ENCODE data around the gene SPOCD1.

SPOCD1 gene

DNA sequence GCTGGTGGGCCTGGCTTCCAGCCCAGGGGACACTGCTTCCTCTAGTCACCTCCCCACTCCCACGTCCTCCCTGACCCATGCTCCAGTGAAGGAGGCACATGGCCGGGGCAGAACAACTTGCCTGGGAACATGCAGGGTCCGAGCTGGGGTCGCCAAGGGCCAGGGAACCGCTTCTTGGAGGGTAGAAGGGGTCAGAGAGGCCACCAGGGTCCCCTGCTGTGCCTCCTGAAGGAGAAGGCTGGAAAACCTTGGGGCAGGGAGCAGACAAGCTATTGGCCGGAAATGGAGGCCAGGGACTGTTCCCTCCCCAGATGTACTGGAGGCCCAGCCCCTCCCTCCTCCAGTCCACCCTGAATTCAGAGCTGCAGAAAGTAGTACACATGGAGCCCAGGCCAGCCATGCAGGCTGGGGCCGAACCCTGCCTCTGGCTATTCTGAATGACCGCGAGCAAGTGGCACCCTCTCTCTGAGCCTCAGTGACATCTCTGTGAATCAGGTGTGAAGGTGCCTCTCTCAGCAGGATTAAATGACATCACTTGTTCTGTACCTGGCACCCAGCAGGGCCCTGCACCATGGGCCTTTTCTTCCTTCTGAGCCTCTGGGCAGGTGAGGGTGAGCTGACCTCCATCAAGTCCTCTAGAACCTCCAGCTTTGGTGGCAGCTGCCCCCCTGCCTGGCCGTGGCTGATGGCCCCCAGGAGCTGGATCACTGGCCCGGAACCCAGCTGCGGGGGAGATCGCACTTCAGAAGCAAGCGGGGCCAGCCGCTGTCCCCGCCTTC is 15.7 kb downstream of the SPOCD1 start:
- no peak for DNase-seq

DNA sequence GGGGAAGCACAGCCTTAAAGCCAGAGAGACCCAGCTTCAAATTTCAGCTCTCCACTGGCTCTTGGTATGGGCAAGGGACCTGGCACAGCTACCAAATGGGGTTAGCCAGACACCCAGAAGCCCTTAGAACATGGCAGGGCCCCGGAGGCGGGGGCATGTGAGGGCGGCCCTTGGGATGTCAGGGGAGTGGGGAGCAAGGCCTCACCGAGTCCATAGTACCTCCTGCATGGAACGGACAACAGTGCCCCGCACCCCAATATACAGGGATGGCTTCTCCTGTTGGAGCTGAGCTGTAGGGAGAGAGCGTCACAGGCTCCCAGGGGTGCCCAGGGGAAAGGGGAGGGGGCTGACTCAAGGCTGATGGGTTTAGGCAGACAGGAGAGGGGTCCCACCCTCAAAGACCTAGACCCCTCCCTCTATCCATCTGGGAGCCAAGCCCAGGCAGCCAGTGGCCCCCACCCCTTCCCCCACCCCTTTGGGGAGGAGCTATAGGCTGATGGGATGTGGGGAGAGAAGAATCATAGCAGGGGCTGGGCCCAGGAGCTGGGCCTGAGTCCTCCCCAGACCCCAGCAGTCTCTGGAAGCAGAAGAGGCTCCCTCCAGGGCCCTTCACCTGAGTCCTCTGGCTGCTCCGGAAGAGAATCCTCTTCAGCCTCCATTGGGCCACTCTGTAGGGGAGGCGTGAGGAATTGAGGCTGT is 16.5 kb downstream of the SPOCD1 start:
- no peak for DNase-seq

DNA sequence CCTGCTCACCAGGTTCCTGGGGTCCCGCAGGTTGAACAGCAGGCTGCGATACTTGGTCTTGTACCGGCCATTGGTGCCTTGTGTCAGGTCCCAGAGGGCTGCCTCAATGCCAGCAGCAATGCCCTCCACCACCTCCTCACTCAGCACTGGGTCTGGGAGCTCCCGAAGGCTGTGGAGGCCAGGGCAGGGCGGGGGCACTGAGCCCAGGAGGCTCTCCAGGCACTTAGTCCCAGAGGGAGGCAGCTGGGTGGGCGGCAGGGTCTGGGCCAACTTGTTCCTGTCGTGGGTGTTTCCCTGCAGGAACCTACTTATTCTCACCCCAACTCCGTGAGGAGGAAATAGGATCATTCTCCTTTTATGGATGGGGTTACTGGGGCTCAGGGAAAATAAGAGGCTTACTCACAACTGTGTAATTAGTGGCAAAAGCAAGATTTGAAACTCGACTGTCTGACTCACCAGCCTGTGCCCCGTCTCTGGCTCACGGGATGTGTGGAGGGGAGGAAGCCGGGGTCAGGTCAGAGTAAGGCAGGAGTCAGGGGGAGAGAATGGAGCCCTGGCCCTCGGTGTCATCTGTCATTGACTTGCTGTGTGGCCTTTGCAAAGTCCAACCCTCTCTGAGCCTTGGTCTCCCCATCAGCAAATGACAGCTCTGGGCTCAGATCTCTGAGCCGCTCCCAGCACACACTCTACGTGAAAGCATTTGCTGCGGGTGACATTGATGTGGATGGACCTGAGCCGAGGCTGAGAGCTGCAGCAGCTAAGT is 17.2 kb downstream of the SPOCD1 start:
- DNase-seq, result no peak

DNA sequence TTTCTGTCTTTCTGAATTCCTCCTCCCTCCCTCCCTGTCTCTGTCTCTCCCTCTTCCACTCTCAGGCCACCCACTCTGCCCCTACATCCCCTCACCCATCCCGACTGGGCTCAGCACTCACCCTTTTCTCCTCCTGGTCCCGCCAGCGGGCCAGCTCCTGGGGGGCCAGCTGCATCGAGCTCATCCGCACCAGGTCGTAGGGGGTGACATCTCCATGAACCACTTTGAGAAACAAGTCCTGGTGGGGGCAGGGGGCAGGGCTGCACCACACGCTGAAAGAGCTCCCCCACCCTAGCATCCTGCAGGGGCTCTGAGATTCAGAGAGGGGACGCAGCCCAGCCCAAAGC is 17.8 kb downstream of the SPOCD1 start:
- no peak for DNase-seq

DNA sequence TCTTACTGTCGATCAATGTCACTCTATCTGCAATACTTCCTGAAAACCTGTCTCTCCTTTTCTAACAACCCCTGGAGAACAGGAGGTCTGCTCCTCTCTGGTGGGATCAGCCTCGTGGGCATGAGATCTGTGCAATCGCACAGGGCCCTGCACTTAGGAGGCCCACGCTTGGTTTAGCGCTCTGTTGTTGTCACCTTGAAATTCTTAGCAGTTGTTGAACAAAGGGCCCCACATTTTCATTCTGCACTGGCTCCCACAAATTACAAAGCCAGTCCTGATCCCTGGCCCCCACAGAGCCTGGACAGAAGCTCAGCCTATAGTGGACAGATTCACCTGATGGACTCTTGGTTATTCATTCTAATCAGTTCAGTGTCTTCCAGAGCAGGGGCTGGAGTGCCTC is 18.6 kb downstream of the SPOCD1 start:
- DNase-seq, result no peak

DNA sequence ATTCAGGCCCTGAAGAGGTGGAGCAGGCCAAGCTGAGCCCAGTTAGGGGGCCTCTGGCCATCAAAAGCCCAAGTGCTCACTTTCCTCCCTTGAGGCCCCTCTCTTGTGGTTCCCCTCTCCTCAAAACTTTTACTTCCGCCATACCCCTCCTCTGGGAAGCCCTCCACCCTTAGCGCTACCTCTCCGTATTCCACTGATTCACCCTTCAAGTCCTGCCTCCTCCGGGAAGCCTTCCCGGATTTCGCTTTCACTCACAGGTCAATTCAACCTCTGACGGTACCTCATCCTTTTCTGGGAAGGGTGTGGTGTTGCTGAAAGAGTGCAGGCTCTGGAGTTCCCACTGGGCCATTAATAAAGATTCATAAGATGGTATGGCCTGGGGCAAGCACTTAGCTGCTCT is 19.1 kb downstream of the SPOCD1 start:
- DNase-seq, result no peak

DNA sequence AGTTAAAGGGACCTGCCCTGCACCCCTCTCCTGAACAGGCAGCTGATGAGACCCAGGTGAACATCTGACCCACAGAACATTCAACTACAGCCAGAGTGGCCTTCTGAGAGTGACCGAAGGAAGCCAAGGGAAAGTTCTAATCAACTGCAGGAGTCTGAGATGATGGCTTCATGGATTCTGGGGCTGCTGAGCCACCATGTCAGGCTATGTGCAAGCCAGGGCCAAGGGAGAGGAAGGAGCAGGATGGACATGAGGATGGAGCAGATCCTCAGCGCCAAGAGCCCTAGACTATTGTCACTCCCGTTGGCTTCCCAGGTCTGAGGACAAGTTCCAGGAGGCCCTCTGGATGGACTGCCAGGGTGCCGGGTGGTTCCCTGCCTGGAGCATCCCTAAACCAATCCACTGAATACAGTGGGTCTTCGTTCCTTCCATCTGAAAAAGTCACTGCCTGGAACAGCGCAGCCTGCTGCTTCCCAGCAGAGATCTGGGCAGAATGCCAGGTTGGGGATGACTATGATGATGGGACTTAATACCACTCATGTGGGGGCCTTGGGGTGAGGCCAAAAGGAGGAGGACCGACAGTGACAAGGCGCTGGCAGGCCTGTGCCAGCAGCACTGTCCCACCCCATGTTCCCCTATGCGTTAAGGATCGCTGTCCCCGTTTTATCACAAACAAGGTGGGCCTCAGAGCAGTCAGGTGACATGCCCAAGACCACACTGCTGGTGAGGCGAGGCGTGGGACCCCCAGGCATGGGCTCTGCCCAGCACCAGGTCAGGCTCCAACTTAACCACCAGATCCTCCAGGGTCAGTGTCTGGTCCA is 19.8 kb downstream of the SPOCD1 start:
- peak; percentile 73 to 79 for DNase-seq

DNA sequence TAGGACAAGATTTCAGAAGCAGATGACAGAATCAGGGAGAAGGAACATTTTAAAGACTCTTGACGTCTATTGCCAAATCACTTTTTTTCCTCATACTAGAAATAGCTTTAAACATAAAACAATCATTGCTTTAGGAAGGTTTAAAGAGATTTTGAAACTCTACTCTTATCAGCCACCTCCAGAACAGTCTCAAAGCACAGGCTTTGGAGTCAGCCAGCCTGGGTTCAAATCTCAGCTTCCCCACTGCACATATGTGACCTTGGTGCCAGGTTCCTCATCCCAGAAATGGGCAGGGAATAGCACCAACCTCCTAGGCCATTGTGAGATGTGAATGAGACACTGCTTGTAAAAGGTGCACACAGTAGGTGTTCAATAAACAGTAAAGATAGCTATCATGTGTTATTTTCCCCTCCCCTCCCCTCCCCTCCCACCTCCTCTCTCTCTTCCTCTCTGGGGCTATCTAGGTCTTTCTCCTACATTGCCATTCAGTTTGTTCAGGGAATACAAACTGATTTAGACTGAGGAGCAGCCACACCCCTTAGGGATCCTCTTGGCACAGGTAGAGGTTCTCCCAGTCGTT is 20.6 kb downstream of the SPOCD1 start:
- no peak for DNase-seq

DNA sequence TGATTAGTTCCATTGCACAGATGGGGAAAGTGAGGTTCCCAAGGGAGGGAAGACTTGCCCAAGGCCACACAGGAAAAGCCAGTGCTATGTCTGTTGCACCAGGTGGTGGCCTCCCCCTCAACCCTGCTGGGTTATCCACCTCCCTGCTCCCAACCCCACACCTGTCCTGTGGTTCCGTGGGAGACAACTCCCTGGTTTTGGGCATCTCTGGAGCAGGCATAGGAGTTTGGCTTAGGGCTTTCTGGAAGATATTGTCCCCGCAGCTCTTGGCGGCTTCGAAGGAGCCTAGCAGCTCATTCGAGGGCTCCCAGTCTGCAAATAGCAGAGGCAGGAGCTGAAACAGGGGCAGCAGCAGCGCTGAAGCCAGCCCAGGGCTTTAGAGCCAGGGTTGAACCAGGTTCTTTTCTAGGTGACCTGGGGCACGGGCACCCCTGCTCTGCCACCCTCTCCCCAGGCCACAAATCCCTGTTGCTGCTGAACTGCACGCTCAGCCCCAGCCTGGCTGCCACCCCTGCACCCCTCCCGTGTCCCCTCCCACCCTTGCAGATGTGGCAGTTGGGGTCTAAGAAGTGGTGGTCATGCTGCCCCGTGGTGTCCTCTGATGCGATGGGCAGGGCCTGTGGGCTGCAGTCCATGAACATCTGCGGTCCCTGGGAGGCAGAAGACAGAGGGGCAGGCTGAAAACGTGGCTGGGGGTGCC is 22.1 kb downstream of the SPOCD1 start:
- no peak for DNase-seq

DNA sequence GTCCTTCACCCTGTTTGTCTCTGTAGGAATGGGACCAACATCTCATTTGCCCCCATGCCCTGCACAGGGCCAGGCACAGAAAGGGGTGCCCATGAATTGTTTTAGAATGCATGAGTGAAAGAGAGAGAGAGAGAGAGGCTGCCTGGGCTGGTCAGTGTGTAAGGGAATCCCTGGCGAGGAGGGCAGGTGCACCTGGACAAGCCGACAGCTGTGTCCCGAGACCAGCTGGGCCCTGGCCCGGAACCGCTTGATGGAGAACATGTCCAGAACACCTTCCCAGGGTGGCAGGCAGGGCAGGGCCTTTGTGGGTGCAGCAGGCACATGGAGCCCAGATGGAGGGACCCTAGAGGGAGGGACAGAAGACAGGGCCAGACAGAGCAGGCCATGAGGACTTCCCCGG is 22.7 kb downstream of the SPOCD1 start:
- no peak for DNase-seq

DNA sequence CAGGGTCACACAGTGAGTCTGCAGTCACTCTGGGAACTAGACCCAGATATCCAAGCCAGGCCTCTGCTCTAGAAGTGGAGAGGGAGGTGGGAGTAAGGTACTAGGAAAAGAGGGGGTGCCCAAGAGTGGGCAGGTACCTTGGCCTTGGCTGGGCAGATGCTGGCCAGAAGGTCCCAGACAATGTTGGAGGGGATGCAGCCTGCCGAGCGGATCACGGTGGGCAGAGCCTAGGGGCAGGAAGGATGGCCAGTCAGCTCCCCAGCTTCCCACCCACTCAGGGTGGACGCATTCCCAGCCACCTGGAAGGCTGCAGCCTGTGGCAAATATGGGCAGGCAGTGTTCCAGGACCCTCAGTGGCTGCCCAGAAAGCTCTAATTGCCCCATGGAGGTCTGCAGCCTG is 23.3 kb downstream of the SPOCD1 start:
- DNase-seq, result no peak

DNA sequence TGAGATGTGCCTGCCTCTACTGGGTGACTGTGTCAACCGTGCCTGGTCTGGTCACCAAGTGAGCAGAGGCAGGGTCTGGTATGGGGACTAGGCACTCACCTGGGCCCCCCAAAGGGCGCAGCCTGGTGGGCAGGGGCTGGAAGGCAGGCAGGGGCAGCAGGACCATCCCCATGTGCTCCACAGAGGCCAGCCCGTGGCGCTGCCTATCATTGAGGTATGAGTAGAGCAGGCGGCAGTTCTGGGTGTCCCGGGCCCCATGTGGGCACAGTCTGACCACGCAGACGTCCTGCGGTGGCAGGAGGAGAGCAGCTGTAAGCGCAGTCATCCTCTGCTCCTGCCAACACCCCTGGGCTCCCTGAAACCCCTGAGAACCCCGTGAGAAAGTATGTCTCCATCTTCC is 23.7 kb downstream of the SPOCD1 start:
- no peak for DNase-seq

DNA sequence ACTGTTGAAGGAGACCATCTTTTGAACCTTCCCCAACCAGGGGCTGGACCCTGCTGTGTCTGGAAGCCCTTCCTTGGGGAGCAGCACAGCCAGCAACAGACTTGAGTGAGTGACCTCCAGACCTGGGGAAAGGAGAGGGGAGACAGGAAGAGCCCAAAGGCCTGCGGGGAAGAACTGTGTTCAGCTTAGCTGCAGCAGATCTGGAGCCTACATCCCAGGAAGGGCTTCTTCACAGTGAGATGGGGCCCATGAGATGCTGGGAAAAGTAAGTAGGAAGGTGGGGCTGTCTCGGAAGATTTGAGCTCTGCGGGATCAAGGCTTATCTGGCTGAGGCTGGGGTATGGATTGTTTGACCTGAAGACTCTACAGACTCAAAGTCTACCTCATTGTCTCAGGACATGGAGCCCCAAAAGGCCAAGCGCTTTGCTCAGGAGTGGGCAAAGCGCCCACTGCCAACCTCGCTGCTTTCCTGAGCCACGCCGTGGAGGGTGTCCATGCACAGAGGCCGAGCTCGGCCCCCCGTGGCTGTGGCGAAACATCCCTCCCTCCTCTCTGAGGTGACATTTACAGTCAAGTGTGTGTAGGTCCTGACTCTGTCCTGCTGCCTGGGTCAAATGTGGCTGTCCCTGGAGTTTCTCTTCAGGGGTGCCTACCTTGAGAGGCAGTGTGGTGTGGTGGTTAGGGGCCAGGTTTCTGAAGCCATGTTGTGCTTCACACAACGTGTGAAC is 24.5 kb downstream of the SPOCD1 start:
- no peak for DNase-seq

DNA sequence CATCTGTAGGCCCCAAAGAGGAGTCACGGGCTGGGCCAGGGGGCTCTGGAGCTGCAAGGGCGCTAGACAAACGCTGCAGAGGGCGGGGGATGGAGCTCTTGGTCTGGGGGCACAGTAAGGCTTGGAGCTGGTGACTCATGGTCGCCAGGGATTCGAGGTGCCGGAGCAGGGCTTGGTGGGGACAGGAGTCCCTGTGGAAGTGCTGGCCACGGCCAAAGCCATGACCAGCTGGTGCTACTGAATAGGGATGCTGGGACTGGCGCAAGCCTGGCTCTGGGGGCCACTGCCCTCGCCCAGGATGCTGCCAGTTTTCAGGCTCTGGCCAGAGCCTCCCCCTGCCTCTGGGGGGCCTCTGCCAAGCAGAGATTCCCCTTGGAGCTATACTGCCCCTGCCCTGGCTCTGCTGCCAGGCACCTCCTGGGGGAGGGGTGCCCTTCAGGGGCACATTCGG is 25.2 kb downstream of the SPOCD1 start:
- no peak for DNase-seq

DNA sequence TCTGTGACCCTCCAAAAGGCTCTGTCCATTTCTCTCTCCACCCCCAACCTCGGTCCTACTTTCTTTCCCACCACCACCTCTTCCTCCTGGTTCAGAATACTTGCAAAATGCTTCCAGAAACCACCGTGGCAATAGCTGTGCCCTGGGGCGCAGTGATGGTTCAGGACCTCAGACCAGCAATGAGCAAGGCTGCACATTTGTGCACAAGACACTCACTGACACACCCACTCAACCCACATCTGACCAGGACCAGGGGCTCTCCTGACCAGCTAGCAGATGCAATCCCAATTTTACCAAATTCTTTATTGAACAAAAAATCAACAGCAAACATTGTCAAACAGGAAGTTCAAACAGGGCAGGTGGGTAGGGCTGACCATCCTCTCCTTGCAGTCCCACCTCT is 25.7 kb downstream of the SPOCD1 start:
- no peak for DNase-seq

DNA sequence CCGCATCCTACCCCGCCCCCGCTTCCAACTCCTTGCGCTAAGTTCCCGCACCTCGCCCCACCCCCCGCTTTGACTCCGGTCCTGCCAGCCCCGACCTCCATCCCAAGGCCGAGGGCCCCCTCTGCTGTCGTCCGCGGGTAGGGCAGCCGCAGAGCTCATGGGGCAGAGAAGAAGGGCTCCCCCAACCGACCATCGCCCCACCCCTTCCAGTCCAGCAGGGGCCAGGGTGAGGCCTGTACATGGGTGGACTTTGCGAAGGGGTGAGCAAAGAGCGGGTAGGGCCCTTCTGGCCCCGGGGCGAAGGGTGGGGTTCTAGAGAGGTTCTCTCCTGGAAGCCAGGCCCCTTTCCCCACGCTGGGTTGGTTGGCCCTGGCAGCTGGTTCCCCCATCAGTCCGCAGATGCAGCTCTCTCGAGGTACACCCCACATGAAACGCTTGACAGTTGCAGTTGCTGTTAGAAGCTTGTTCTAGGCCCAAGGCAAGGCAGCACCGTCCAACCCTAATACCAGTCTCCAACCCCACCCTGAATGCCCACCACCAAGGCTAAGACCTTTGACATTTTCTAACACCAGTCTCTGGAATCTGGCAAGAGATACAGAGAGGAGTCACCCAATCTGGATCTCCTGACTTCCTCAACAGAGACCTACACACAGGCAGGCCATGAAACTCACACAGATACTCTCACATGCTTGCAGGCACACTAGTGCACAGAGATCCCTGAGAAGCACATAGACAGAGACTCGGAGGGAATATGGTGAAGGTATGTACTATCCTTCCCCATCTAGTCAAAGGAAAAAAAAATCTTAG is 26.4 kb downstream of the SPOCD1 start:
- peak; percentile 81 to 92 for DNase-seq

DNA sequence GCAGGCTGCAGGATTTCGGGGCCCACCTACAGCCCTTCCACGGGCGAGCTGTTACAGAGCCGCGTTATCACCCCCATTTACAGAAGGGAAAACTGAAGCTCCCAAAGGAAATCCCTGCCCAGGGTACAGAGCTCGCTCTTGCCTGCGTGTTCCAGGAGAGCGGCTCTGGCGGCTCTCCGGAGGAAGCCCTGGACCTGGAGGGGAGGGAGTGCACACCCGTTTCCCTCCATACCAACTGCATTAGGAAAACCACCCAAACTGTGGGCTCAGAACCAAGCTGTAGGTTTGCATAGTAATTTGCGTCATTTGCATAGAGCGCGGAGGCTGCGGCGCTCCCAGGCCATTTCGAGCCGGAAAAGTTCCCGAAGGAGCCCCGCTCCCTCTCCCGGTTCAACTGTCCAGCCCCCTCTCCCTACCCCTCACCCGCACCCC is 27.0 kb downstream of the SPOCD1 start:
- peak in 1 of 2 experiments; percentile 66 for DNase-seq

DNA sequence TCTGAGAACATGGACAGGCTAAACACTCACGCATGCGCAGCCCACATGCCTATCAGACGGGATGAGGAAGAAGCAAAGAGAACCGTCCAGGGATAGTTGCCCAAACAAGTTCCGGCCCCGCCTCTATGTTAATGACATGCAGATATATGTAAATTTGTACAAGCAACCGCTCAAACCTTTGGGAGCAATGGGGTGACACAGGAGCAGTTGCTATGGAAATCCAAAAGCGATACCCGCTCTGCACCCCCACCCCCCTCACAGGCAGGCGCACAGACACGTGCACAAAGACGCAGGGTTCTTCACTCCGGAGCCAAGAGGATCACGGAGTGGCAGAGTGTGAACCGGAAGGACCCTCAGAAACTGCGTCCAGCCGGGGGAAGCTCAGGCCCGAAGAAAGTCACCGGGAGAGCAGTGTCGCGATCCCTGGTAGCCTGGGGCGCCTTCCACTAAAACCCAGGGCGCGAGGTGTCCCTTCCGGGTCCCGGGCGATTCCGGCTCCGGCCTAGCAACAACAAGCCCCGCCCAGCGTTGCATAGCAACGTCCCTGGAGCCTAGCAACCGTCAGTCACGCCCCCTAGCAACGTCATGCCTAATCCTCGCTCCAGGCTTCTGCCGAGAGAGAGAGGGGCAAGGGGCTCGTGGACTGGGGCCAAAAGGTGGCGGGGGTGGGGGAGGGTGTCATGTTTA is 27.5 kb downstream of the SPOCD1 start:
- DNase-seq, result peak; percentile 62 to 75

DNA sequence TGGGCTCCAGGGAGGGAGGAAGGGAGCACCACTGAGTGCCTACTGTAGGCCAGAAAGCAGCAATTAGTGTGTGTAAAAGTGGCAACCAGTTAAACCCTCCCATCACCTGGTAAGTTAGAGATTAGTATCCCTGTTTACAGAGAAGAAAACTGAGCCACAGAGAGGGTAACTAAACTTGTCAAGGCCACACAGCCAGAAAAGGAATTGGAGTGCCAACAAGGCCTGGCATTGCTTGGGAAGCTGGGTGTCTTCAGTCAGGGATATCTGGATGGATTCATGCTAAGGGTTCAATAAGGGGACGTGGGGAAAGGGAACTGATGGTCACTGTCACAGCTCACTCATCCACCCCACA is 28.1 kb downstream of the SPOCD1 start:
- no peak for DNase-seq

DNA sequence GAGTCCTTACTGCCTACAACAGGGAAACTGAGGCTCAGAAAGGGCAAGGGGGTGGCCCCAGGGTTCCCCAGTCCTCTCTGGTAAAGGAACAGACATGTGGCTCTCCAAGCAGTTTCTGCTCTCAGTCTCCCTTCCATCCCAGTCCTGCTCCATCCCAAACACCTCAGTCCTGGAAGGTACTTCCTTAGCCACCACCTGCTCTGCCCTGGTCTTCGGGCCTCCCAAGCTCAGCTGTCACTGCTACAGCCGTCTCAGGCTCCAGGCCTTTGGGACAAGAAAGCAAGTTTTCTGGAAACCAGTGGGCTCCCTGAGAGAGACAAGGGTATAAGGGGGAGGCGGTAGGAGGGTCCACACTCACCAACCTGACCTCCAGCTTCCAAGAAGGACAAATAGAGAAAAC is 28.6 kb downstream of the SPOCD1 start:
- no peak for DNase-seq
